Spleen (tissue), 7 donors: ENCODE measurements around the gene CEP164.

Experiments
- POLR2AphosphoS5 ChIP-seq, 3 donors: sonication (generic); formaldehyde crosslinking; IDR thresholded peaks; one replicate each; pipeline ENCODE4 v1.5.1; 2017; ENCODE audit warnings: antibody characterized with exemption in 3 of 3
- TF ChIP-seq, protein P1 (sequence below), 11 experiments: fragments of 200-600 bp in 7 of 11; fragments of 450-650 bp in 4 of 11; sonication (generic) in 4 of 11; IDR thresholded peaks in 8 of 11; conservative IDR thresholded peaks in 3 of 11; 1 replicate in 7 of 11; 2 replicates in 4 of 11; pipeline versions ENCODE4 v1.4.0 to v1.8.0; 2016 to 2021; ENCODE audit warnings: antibody characterized with exemption in 11 of 11, inconsistent platforms in 4 of 11, mild to moderate bottlenecking in 1 of 11
- donor health status: DM: no; HTN: no; CAD: no; lungs with moderate emphysema.
- donor health status: DM: no; HTN: no; CAD: no.
- donor health status: DM: no; HTN: no; CAD: no.

- TF ChIP-seq POLR2AphosphoS5 (IDR thresholded peaks at IDR 0.05): no peak
- TF ChIP-seq, protein P1, sequence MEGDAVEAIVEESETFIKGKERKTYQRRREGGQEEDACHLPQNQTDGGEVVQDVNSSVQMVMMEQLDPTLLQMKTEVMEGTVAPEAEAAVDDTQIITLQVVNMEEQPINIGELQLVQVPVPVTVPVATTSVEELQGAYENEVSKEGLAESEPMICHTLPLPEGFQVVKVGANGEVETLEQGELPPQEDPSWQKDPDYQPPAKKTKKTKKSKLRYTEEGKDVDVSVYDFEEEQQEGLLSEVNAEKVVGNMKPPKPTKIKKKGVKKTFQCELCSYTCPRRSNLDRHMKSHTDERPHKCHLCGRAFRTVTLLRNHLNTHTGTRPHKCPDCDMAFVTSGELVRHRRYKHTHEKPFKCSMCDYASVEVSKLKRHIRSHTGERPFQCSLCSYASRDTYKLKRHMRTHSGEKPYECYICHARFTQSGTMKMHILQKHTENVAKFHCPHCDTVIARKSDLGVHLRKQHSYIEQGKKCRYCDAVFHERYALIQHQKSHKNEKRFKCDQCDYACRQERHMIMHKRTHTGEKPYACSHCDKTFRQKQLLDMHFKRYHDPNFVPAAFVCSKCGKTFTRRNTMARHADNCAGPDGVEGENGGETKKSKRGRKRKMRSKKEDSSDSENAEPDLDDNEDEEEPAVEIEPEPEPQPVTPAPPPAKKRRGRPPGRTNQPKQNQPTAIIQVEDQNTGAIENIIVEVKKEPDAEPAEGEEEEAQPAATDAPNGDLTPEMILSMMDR (IDR thresholded peaks at IDR 0.05 in 8 of 11, conservative IDR thresholded peaks at IDR 0.05 in 3 of 11): no peak
Observed at GRCh38 chr11:117457835-117458234, 130.2 kb downstream of the CEP164 start.
